ENCODE data around the gene TBC1D23.

GRCh38 chr3:100359035-100359434 is 98.2 kb downstream of the TBC1D23 start:
- TF ChIP-seq CTCF (IDR thresholded peaks at IDR 0.05) (no peak), ZFX (IDR thresholded peaks at IDR 0.05; ENCODE audit: borderline replicate concordance) (no peak)
